ENCODE measurements around the gene H2BK1.

H2BK1 gene

GRCh38 chr7:151249034-151249731 is 38.9 kb upstream of the H2BK1 start:
- peak; percentile 63 for DNase-seq (ENCODE audit: low read depth, low spot score)
- in situ Hi-C loops (cut with HindIII; ENCODE audit: low sequenced_read_pairs), result no loop called here
- peak overlapping the region; percentile 23 for H3K4me3 ChIP-seq (ENCODE audit: low read depth, low read length)
- TF ChIP-seq, protein P1, sequence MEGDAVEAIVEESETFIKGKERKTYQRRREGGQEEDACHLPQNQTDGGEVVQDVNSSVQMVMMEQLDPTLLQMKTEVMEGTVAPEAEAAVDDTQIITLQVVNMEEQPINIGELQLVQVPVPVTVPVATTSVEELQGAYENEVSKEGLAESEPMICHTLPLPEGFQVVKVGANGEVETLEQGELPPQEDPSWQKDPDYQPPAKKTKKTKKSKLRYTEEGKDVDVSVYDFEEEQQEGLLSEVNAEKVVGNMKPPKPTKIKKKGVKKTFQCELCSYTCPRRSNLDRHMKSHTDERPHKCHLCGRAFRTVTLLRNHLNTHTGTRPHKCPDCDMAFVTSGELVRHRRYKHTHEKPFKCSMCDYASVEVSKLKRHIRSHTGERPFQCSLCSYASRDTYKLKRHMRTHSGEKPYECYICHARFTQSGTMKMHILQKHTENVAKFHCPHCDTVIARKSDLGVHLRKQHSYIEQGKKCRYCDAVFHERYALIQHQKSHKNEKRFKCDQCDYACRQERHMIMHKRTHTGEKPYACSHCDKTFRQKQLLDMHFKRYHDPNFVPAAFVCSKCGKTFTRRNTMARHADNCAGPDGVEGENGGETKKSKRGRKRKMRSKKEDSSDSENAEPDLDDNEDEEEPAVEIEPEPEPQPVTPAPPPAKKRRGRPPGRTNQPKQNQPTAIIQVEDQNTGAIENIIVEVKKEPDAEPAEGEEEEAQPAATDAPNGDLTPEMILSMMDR (IDR thresholded peaks at IDR 0.05; ENCODE audit: low read depth, low read length), result no peak

GRCh38 chr7:151248346-151249033 is 38.2 kb upstream of the H2BK1 start, which contains the start of gene SMARCD3:
TSS of gene SMARCD3 (minus strand) at chr7:151248694. CDS start at chr7:151248562, 132 bp downstream.
- TF ChIP-seq, protein P1 (IDR thresholded peaks at IDR 0.05; ENCODE audit: low read depth, low read length), result no peak
- peak within 1 kb of the TSS; percentile 78 for H3K4me3 ChIP-seq (ENCODE audit: low read depth, low read length)
- DNase-seq (ENCODE audit: low read depth, low spot score), result peak; percentile 62
- in situ Hi-C loops (cut with HindIII; ENCODE audit: low sequenced_read_pairs), result no loop called here

DNA sequence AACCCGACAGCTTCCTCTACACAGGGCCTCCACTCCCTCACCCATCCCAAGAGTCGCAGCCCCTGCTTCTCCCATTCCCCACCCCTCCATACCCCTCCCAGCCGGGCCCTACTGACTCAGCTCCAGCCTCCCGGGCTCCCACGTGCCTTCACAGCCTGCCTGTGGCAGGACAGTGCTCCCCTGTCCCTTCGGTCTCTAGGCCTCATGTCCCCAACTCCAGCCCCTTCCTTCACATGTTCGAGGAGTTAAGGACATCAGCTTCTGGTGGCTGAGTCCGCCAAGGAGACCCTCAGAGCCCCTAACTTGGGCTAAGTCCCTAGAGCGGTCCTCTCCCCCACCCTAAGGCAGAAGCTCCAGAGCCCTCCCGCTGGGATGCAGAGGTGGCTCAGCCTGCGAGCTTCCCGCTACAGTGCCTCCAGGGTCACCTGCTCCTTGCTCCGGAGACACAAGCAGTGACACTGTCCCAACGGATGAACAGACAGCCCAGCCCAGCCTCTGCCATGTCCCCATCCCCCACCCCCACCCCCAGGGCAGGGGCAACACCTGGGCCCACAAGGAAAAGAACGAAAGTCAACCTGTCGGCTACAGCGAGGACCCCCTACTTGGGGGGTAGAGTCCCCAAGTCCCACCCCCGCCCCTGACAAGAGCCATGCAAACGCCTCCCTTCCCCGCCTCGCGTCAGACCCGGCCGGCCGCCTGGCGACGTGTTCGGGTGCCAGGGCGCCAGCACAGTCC is 37.5 kb upstream of the H2BK1 start:
- peak overlapping the region; percentile 78 for H3K4me3 ChIP-seq (ENCODE audit: low read depth, low read length)
- peak; percentile 30 for DNase-seq (ENCODE audit: low read depth, low spot score)
- TF ChIP-seq, protein P1 (IDR thresholded peaks at IDR 0.05; ENCODE audit: low read depth, low read length), result no peak
- in situ Hi-C loops (cut with HindIII; ENCODE audit: low sequenced_read_pairs), result no loop called here

DNA sequence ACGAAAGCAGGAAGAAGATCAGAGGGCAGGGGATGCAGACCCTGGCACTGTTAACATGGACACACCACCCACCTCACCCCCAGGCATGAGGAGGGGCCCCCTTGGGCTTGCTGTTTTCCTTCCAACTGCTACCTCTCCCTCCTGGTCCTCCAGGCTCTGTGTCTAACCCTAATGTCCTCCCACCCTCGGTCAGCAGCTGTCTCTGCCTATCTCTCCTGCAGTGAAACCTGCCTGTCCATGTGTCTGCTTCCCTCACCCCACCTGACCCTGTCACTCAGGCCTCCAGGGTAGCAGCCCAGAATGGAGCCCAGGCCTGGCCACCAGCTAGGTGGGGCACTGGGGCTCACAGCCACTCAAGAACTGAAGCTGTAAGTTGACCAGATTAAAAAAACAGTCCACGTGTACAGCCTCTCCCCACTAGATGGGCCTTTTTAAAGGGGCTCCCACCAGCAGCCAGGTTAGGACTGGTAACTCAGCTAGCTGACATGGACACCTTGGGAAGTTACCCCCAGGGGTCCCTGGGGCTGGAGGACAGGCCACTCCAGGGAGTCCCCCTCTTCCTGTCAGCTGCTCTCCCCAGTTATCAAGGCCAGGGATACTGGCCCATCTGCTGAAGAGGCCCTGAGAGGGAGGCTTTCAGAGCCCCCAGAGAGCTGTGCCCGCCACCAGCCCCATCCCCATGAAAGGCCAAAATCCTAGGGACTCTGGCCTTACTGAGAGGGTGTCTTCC is 36.7 kb upstream of the H2BK1 start:
- DNase-seq (ENCODE audit: low read depth, low spot score), result peak; percentile 5
- peak overlapping the region; percentile 78 for H3K4me3 ChIP-seq (ENCODE audit: low read depth, low read length)
- TF ChIP-seq, protein P1 (IDR thresholded peaks at IDR 0.05; ENCODE audit: low read depth, low read length), result no peak
- in situ Hi-C loops (cut with HindIII; ENCODE audit: low sequenced_read_pairs), result no loop called here

GRCh38 chr7:151246102-151246850 is 36.0 kb upstream of the H2BK1 start:
- TF ChIP-seq, protein P1 (IDR thresholded peaks at IDR 0.05; ENCODE audit: low read depth, low read length), result no peak
- H3K4me3 ChIP-seq (ENCODE audit: low read depth, low read length), result peak overlapping the region; percentile 78
- in situ Hi-C loops (cut with HindIII; ENCODE audit: low sequenced_read_pairs), result no loop called here
- DNase-seq (ENCODE audit: low read depth, low spot score), result no peak
